M059J (cell line): ENCODE data around the gene PCSK5. TPM values are rescaled to one million over a fixed set of nuclear protein-coding genes. Genes with fewer than 3 reads are reported as not detected.
A peak's percentile ranks its signal among the peaks of the same experiment; 100 is the strongest.

ENCODE experiments used
- DNase-seq: peaks from one replicate; pipeline ENCODE4 v3.0.0-alpha.2; 2012; ENCODE audit warnings: low read depth
- total RNA-seq: library from RNA; depleted of rRNA; stranded (reverse); fragments of >200 nt; shearing (Covaris generic); gene quantifications from 2 replicates; pipeline ENCODE4 v1.2.3, GENCODE V29; 2014

Gene PCSK5
- total RNA-seq, 1 experiment from 2014 or later: 0.10 TPM

GRCh38 chr9:76247426-76247825 lies 357.0 kb downstream of the PCSK5 start:
- DNase-seq: no peak

GRCh38 chr9:76249309-76249708 lies 358.8 kb downstream of the PCSK5 start:
- DNase-seq: no peak

DNA sequence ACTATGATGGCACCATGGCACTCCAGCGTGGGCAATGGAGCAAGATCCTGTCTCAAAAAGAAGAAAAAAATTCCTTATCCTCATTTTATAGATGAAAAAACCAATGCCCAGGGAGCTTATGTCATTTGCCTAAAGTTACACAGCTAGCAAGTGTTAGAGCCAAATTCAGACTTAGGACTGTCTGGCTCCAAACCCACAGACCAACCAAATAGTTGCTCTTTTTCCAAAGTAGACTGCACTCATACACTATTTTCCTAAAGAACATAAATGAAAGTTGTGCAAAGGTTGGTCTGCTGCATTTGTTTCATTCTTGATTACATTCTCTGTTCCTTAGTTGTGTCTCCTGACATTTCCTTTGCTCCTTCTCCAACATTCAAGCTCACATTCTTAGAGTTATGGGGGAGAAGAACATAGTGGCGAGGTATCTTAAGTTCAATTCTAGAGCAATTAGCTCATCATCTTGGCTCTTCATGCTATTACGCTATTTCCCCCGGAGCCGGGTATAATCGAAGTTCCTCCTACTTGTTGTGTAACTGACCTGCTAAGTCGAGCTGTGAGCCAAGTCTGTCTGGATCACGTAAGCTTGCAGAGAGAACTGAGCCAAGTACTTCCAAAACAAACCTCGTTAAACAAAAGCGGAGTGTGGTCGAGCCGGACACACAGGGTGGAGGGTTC lies 365.4 kb downstream of the PCSK5 start:
- DNase-seq: peak; percentile 32

GRCh38 chr9:76257311-76257710 lies 366.8 kb downstream of the PCSK5 start:
- no peak for DNase-seq

- no peak for DNase-seq
These were observed 376.3 kb downstream of the PCSK5 start for GRCh38 chr9:76266649-76267283.

DNA sequence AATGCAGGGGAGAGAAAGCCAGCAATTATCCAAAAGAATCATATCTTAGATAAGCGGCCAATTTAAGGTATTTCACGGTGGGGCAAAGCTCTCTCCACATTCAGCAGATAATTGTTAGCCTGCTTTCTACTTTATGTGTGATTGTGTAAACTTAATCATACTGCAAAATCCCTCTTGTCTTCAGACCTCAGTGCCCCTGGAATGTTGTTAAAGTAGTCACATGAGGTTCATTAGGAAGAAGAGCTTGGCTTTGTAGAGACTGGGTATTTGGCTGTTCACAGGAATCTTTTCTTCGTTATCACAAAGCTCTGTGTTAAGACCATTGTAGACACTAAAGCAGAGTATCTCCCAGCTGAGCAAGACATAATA lies 376.8 kb downstream of the PCSK5 start:
- DNase-seq: no peak

- DNase-seq: peak; percentile 15
These were observed 379.3 kb downstream of the PCSK5 start for GRCh38 chr9:76269789-76270188.

DNA sequence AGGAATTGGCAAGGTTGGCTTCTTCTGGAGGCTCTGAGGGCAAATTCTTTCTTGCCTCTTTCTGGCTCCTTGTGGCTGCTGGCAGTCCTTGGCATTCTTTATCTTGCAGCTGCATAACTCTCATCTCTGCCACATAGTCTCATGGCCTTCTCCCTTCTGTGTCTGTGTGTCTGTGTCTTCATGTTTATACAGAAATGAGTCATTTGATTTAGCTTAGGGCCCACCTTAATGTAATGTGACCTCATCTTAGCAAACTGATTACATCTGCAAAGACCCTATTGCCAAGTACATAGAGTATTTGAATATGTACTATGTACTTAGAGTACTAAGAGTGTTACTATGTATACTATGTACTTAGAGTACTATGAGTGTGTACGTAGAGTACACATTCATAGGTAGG lies 381.3 kb downstream of the PCSK5 start:
- no peak for DNase-seq

DNA sequence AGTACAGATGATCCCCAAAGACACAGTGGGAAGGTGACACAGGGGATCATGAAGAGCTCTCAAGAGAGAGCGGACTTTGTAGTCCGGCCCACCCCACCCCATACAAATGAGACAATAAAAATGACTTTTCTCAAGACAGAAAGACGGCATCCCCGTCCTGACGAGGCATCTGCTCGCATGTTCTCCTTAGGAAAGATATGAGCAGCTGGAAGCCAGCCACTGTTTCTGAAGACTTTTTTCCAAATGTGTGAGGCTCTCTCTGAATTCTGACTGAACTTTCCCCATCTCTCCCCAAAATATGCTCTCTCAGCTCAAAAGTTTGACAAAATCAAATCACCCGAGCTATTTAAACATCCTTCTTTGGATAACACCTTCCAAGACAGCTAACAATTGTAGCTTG lies 398.6 kb downstream of the PCSK5 start:
- DNase-seq: no peak

- no peak for DNase-seq
These were observed 399.2 kb downstream of the PCSK5 start for GRCh38 chr9:76289703-76290102.

DNA sequence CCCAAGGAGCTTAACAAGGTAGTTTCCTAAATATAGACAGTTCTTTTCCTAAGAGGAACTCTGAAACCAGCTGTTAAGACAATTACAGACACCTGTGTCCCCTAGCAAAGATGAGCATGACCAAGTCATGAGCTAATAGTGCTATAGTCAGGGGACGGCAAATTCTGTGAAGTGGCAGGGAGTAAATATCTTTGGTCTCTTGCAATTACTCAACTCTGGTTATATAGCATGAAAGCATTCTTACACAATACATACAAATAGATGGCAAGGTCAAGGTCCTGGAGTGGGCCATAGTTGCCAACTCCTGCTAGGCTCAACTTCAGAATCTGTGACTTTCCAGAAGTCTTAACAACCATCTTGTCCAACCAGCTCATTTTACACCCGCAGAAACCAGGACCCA lies 400.1 kb downstream of the PCSK5 start:
- no peak for DNase-seq

- no peak for DNase-seq
These were observed 401.8 kb downstream of the PCSK5 start for GRCh38 chr9:76292246-76292645.

DNA sequence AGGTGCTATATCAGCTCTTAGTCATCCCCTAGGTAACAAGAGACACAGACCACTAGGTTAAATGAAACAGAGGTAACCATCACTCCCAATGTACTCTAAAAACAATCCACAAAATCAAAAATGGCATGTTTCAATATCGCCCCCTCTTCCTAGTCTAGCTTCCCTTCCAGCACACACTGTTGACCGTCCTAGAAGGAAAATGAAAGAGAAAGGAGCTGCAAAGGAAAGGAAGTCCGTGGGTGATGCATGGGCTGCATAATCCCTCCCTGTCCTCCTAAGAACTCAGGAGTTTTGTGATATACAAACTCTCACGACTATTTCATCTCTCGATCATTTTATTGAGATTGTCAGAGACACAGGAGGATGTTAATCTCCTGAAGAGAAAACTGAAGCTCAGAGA lies 402.2 kb downstream of the PCSK5 start:
- peak; percentile 11 for DNase-seq

GRCh38 chr9:76294301-76294700 lies 403.8 kb downstream of the PCSK5 start:
- no peak for DNase-seq

GRCh38 chr9:76296561-76297310 lies 406.3 kb downstream of the PCSK5 start:
- no peak for DNase-seq

DNA sequence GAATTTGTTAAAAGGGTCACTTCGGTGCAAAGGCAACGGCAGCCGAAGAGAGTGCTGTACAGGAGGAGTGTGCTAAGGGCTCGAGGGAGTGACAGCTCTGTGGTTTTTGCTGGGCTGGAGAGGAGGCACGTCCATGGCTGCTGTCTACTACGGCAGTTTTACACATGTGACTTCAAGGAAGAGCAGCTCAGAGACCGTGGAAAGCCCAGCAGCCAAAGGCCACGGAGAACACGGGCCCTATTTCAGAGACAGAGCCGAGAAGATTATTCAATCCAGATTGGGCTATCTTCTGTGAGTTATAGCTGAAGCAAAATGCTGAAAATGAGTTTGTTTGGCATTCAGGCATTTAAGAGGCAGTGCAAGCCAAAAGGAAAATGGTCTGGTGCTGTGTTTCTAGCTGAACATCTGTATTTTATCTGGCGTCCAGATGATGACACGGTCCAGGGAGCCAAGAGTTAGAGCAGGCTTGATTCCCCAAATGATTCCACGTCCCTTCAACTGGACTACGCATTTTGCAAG lies 407.3 kb downstream of the PCSK5 start:
- DNase-seq: no peak

GRCh38 chr9:76298521-76299144 lies 408.2 kb downstream of the PCSK5 start:
- DNase-seq: no peak

GRCh38 chr9:76302543-76302942 lies 412.1 kb downstream of the PCSK5 start:
- no peak for DNase-seq

- DNase-seq: peak; percentile 55
These were observed 412.6 kb downstream of the PCSK5 start for GRCh38 chr9:76302947-76303550.

- peak; percentile 16 for DNase-seq
These were observed 416.6 kb downstream of the PCSK5 start for GRCh38 chr9:76307047-76307446.

DNA sequence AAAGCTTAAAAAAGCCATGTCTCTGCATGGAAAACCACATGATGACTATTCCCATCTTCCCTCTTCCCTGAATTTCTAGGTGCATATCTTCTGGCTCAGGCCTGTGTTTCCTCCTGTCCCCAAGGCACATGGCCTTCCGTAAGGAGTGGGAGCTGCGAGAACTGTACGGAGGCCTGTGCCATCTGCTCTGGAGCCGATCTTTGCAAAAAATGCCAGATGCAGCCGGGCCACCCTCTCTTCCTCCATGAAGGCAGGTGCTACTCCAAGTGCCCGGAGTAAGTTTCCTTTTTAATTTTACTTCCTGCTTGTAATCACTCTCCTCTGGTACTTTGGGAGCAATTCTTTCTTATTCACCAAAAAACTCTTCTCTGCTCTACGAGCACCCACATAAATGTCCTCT lies 420.1 kb downstream of the PCSK5 start:
- no peak for DNase-seq

DNA sequence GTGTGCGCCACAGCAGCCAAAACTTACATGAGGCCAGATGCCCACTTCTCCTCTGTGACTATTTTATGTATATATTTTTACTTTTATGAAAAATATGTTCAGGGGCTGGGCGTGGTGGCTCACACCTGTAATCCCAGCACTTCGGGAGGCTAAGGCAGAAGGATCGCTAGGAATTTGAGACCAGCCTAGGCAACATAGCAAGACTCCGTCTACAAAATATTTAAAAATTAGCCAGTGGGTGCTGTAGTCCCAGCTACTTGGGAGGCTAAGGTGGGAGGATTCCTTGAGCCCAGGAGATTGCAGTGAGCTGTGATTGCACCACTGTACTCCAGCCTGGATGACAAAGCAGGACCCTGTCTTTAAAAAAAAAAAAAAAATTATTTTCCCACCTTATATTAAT lies 420.5 kb downstream of the PCSK5 start:
- DNase-seq: no peak
